HT1080 (cell line): Measurements from ENCODE around the gene VARS1. TPM values are rescaled to one million over a fixed set of nuclear protein-coding genes. Genes with fewer than 3 reads are reported as not detected.

Experiments used
- DNase-seq: peaks from one replicate; pipeline ENCODE4 v3.0.0-alpha.2; 2015; ENCODE audit warnings: low read depth
- small RNA-seq: library from RNA; depleted of rRNA; stranded (forward); fragments of <200 nt; gene quantifications from one replicate; pipeline ENCODE3, GENCODE V24; 2014
- total RNA-seq: library from RNA; depleted of rRNA; stranded (reverse); fragments of >200 nt; shearing (Covaris generic); gene quantifications from 2 replicates; pipeline ENCODE4 v1.2.3, GENCODE V29; 2014; rRNA removed

VARS1 gene
- total RNA-seq, 1 experiment from 2014 or later, result 76.4 TPM

- DNase-seq, result no peak
Observed at GRCh38 chr6:31749301-31750036, 46.1 kb downstream of the VARS1 start.

Small RNA genes lying within 50 kb of the gene (small RNA-seq; reads per million reads assigned to genes)
- not detected for gene MSH5-SAPCD1
- not detected for gene RF00019
- not detected for gene RNU6-850P
- gene SAPCD1, result not detected
- gene SNORD48, result 816 reads per million, percentile 98 among the genes with 10 or more reads in this experiment
- gene SNORD52, result not detected

Other genes starting within 250 kb of the VARS1 start
- 2.1 TPM in 2 replicates for gene ATP6V1G2, start 249.1 kb downstream of the VARS1 start, total RNA-seq
- 21.2 and 21.9 TPM in 2 replicates for gene NFKBIL1, start 248.1 kb downstream of the VARS1 start, total RNA-seq
- not detected in 2 replicates for gene LTA, start 223.5 kb downstream of the VARS1 start, total RNA-seq
- not detected in 2 replicates for gene TNF, start 220.2 kb downstream of the VARS1 start, total RNA-seq
- not detected in 2 replicates for gene LTB, start 213.3 kb downstream of the VARS1 start, total RNA-seq
- not detected in 2 replicates for gene LST1, start 209.5 kb downstream of the VARS1 start, total RNA-seq
- gene NCR3, start 202.7 kb downstream of the VARS1 start, total RNA-seq, result not detected in 2 replicates
- gene AIF1, start 180.5 kb downstream of the VARS1 start, total RNA-seq, result not detected in 2 replicates
- gene PRRC2A, start 175.0 kb downstream of the VARS1 start, total RNA-seq, result 93.0 and 115 TPM in 2 replicates
- gene BAG6, start 143.1 kb downstream of the VARS1 start, total RNA-seq, result 196 and 211 TPM in 2 replicates
- 1.8 and 2.5 TPM in 2 replicates for gene APOM, start 139.9 kb downstream of the VARS1 start, total RNA-seq
- gene C6orf47, start 135.0 kb downstream of the VARS1 start, total RNA-seq, result 21.8 and 22.8 TPM in 2 replicates
- 37.5 and 38.5 TPM in 2 replicates for gene GPANK1, start 130.8 kb downstream of the VARS1 start, total RNA-seq
- gene CSNK2B, start 129.7 kb downstream of the VARS1 start, total RNA-seq, result 272 and 357 TPM in 2 replicates
- 0.88 and 2.6 TPM in 2 replicates for gene LY6G5B, start 125.8 kb downstream of the VARS1 start, total RNA-seq
- gene LY6G5C, start 114.7 kb downstream of the VARS1 start, total RNA-seq, result 0.47 and 3.6 TPM in 2 replicates
- gene ABHD16A, start 92.4 kb downstream of the VARS1 start, total RNA-seq, result 21.6 and 26.5 TPM in 2 replicates
- not detected in 2 replicates for gene LY6G6F, start 88.9 kb downstream of the VARS1 start, total RNA-seq
- gene LY6G6D, start 80.4 kb downstream of the VARS1 start, total RNA-seq, result not detected in 2 replicates
- not detected in 2 replicates for gene LY6G6C, start 74.0 kb downstream of the VARS1 start, total RNA-seq
- not detected in 2 replicates for gene MPIG6B, start 72.4 kb downstream of the VARS1 start, total RNA-seq
- 36.0 and 36.2 TPM in 2 replicates for gene DDAH2, start 66.5 kb downstream of the VARS1 start, total RNA-seq
- gene CLIC1, start 59.2 kb downstream of the VARS1 start, total RNA-seq, result 1,383 and 1,400 TPM in 2 replicates
- gene MSH5, start 55.7 kb downstream of the VARS1 start, total RNA-seq, result 9.5 and 10.2 TPM in 2 replicates
- 0.64 and 3.5 TPM in 2 replicates for gene SAPCD1, start 33.1 kb downstream of the VARS1 start, total RNA-seq
- 0.77 and 0.79 TPM in 2 replicates for gene VWA7, start 18.4 kb downstream of the VARS1 start, total RNA-seq
- gene LSM2, start 11.2 kb upstream of the VARS1 start, total RNA-seq, result 104 and 115 TPM in 2 replicates
- 0.73 and 1.3 TPM in 2 replicates for gene HSPA1L, start 19.5 kb upstream of the VARS1 start, total RNA-seq
- gene HSPA1A, start 19.8 kb upstream of the VARS1 start, total RNA-seq, result 99.6 and 108 TPM in 2 replicates
- 134 and 135 TPM in 2 replicates for gene HSPA1B, start 32.0 kb upstream of the VARS1 start, total RNA-seq
- gene NEU1, start 67.1 kb upstream of the VARS1 start, total RNA-seq, result 46.3 and 49.5 TPM in 2 replicates
- gene SLC44A4, start 83.2 kb upstream of the VARS1 start, total RNA-seq, result 0.45 TPM in 1 of 2 replicates, not detected in the other
- gene EHMT2, start 101.9 kb upstream of the VARS1 start, total RNA-seq, result 56.7 and 57.5 TPM in 2 replicates
- 10.8 and 15.1 TPM in 2 replicates for gene ZBTB12, start 106.3 kb upstream of the VARS1 start, total RNA-seq
- gene C2, start 132.0 kb upstream of the VARS1 start, total RNA-seq, result 0.13 TPM in 1 of 2 replicates, not detected in the other
- not detected in 2 replicates for gene CFB, start 150.3 kb upstream of the VARS1 start, total RNA-seq
- 109 and 116 TPM in 2 replicates for gene NELFE, start 163.2 kb upstream of the VARS1 start, total RNA-seq
- gene SKIC2, start 163.4 kb upstream of the VARS1 start, total RNA-seq, result 31.4 and 39.0 TPM in 2 replicates
- 25.4 and 30.1 TPM in 2 replicates for gene DXO, start 176.4 kb upstream of the VARS1 start, total RNA-seq
- gene C4A, start 186.3 kb upstream of the VARS1 start, total RNA-seq, result 0.40 TPM in 1 of 2 replicates, not detected in the other
- gene C4B, start 219.0 kb upstream of the VARS1 start, total RNA-seq, result 0.27 and 1.2 TPM in 2 replicates
- gene CYP21A2, start 242.7 kb upstream of the VARS1 start, total RNA-seq, result not detected in 2 replicates